Epithelial cell of proximal tubule (primary cell): ENCODE results near the gene DYSF. TPM values are rescaled to one million over a fixed set of nuclear protein-coding genes. Genes with fewer than 3 reads are reported as not detected.

Experiments used
- DNase-seq: peaks from one replicate; pipeline ENCODE4 v3.0.0-alpha.2; 2011; ENCODE audit warnings: low read depth
- H3K4me3 ChIP-seq: 2 replicates; pipeline ENCODE4 v1.5.1; 2011; ENCODE audit warnings: low read depth, mild to moderate bottlenecking, low read length
- CTCF ChIP-seq: conservative IDR thresholded peaks from 2 replicates; pipeline ENCODE4 v1.5.1; 2012; ENCODE audit warnings: low read depth, mild to moderate bottlenecking, low read length
- total RNA-seq: library from RNA; depleted of rRNA; stranded (reverse); fragments of >200 nt; gene quantifications from 2 replicates; pipeline ENCODE4 v1.2.3, GENCODE V29; 2015

Gene DYSF
- total RNA-seq, 1 donor from 2014 or later, result 6.3 TPM

GRCh38 chr2:71634567-71634966, 181.2 kb downstream of the DYSF start:
- no peak overlapping the region for H3K4me3 ChIP-seq
- TF ChIP-seq CTCF, result no peak
- DNase-seq, result no peak

DNA sequence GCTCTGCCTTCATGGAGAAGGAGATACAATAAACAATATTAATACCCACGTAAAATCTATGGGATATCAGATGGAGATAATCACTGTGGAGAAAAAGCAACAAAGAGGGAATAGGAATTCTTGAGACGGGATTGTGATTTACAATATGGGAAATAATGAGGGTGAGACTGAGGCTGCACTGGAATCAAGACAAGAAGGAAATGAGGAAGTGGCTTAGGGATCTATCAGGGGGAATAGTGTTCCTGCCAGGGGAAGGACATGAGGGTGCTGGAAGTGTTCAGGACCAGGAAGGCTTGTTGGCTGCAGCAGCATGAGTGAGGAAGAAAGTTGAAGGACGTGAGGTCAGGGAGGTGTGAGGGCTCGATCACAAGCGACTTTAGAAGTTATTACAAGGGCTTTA, 182.4 kb downstream of the DYSF start:
- no peak for DNase-seq
- no peak for TF ChIP-seq CTCF
- H3K4me3 ChIP-seq, result no peak overlapping the region

GRCh38 chr2:71637168-71637567, 183.8 kb downstream of the DYSF start:
- no peak for DNase-seq
- no peak overlapping the region for H3K4me3 ChIP-seq
- TF ChIP-seq CTCF, result no peak

- no peak for TF ChIP-seq CTCF
- no peak overlapping the region for H3K4me3 ChIP-seq
- no peak for DNase-seq
Observed at GRCh38 chr2:71637736-71638135, 184.4 kb downstream of the DYSF start.

DNA sequence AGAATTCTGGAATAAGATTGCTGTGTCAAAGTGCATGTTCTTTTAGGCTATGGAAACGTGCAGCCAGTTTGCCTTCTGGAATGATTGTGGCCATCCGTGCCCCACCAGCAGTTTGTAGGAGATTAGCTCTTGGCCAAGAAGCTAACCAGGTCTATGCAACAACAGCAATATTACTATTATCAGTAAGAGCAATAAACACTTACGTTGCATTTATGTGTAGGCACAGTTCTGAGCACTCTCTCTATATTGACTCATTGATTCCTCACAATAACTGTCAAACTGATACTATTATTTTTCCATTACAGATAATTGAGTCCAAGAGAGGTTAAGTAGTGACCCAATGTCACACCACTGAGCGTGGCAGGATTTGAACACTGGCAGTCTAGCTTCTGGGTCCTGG, 186.4 kb downstream of the DYSF start:
- TF ChIP-seq CTCF, result no peak
- no peak for DNase-seq
- no peak overlapping the region for H3K4me3 ChIP-seq

DNA sequence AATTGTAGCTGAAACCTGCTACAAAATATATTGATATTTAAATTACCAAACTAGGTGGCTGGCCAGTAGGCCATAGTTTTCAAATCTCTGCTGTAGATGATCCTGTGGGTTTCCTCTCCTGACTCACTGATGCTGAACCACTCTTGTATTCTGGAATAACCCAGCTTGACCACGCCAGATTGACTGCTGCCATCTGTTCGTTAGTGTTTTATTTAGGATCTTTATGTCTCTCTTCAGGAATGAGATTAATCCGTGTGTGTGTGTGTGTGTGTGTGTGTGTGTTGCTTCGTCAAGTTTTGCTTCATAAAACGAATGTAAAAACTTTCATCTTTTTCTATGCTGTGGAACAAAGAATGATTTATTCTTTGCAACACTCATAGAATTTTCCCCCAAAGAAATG, 187.1 kb downstream of the DYSF start:
- no peak for DNase-seq
- H3K4me3 ChIP-seq, result no peak overlapping the region
- TF ChIP-seq CTCF, result no peak

DNA sequence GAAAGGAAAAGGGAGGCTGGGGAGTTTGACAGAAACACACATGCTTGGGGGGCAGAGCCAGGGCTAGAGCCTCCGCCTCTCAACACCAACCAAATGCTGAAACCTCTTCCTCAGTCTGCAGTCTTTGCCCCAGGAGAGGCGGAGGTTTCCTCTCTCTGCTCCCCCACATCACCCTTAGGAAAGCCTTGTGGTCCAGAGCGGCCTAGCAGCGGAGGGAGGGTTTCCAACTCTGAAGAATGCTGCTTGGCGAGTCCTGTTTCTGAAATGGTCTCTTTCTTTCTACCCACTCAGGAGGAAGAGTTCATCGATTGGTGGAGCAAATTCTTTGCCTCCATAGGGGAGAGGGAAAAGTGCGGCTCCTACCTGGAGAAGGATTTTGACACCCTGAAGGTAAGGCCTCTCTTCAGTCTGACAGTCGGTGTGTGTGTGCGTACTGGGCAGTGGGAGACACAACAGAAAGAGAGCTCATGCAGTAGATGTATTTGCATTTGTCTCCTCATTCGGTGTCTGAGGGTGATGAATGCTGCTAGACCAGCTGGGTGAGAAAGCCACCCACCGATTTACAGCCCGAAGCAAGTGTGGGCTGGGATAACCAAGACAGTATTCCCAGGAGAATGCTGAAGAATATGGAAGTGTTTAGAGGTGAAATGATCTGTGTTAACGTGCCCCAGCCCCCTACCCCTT, 190.5 kb downstream of the DYSF start:
- DNase-seq, result no peak
- no peak overlapping the region for H3K4me3 ChIP-seq
- TF ChIP-seq CTCF, result no peak
